ENCODE results near the gene PPARD. TPM values are rescaled to one million over a fixed set of nuclear protein-coding genes. Genes with fewer than 3 reads are reported as not detected.
"Not testable (repeated sequence)": the region's sequence is repeated elsewhere in the genome, so short reads cannot be mapped to it uniquely, and the experiment has no call there.

The PPARD gene
- total and polyA plus RNA-seq, 2 experiments from 2014 or later: 17.1 to 34.0 TPM

DNA sequence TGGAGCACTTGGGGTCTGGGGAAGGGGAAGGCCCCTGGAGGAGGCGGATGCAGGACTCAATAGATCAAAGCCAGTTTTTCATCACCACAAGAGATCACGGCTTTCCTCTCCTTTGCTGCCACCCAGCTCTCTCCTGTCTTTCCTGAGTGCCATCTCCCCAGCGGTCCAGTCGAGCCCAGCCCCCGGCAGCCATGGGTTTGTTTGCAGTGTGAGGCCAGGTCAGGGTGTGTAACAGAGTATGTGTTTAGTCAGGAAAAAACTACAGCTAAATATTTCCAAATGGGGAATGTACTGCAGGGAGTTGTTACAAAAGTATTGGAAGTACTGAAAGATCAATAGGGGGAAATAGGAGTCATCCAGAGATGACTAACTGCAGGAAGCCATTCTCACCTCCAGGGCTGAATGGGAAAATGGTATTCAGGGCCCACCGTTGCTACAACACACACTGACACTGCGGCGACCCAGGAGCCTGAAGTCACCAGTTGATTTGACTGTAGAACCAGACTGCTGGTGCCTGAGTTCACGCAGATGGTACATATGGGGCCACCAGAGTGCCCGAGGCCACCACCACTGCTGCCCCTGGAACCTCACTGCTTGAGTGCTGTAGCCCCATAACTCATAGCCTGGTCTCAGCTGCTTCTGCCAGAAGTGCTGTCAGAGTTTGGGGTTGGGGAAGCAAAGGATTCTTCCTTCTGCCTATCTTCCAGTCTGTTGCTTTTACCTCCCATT, 86.2 kb downstream of the PPARD start:
- H3K27me3 ChIP-seq: no peaks in the 10 kb centered on the region
- H3K4me1 ChIP-seq (ENCODE audit: low read depth): no peaks in the 10 kb centered on the region
- H3K9me3 ChIP-seq (ENCODE audit: low read depth): no peaks in the 10 kb centered on the region
- DNase-seq (ENCODE audit: low read depth in 1 of 2, low spot score in 1 of 2): no peak
- H3K27ac ChIP-seq: no peak overlapping the region
- no peak overlapping the region for H3K4me3 ChIP-seq
- H3K36me3 ChIP-seq: no peaks in the 10 kb centered on the region
- TF ChIP-seq, protein P1, sequence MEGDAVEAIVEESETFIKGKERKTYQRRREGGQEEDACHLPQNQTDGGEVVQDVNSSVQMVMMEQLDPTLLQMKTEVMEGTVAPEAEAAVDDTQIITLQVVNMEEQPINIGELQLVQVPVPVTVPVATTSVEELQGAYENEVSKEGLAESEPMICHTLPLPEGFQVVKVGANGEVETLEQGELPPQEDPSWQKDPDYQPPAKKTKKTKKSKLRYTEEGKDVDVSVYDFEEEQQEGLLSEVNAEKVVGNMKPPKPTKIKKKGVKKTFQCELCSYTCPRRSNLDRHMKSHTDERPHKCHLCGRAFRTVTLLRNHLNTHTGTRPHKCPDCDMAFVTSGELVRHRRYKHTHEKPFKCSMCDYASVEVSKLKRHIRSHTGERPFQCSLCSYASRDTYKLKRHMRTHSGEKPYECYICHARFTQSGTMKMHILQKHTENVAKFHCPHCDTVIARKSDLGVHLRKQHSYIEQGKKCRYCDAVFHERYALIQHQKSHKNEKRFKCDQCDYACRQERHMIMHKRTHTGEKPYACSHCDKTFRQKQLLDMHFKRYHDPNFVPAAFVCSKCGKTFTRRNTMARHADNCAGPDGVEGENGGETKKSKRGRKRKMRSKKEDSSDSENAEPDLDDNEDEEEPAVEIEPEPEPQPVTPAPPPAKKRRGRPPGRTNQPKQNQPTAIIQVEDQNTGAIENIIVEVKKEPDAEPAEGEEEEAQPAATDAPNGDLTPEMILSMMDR (IDR thresholded peaks at IDR 0.05; ENCODE audit: low read depth, low read length): no peak

DNA sequence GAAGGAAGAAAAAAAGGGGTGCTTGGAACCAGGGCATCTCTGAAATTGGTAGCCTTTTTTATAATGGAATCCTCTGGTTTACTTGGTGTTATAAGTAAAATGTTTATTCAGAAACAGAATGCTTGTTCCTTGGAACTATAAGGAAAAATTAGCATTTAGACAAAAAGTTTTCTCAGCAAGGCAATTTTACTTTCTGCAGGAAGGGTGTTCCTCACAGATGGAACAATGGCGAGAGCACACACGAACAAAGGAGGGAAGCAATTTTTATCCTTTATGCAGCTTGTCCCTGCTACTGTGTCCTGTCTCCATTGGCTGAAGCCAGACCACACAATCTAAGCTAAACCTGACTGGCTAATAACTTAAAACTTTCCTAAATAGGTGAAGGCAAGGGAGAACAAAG, 87.1 kb downstream of the PPARD start:
- H3K4me3 ChIP-seq: no peak overlapping the region
- no peaks in the 10 kb centered on the region for H3K9me3 ChIP-seq (ENCODE audit: low read depth)
- no peaks in the 10 kb centered on the region for H3K36me3 ChIP-seq
- no peaks in the 10 kb centered on the region for H3K4me1 ChIP-seq (ENCODE audit: low read depth)
- no peak for DNase-seq (ENCODE audit: low read depth in 1 of 2, low spot score in 1 of 2)
- no peak overlapping the region for H3K27ac ChIP-seq
- no peaks in the 10 kb centered on the region for H3K27me3 ChIP-seq
- TF ChIP-seq, protein P1 (IDR thresholded peaks at IDR 0.05; ENCODE audit: low read depth, low read length): no peak

DNA sequence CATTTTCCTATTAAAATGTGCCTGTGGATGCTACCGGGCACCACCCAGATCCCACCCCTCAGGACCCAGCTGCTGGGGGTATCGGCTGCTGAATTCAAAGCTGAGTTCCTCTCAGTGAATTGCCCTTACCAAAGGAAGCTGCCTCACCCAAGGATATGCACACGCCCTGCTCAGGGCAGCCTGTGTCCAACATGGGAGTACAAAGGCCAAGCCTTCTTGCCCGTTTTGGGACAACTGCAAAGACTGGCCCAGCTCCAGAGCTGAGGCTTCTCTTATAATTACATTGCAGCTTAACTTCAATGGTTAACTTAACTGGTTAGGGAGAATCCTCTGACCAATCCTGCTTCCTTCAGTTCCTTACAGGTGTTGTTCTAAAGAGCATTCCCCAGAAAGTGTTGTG, 89.9 kb downstream of the PPARD start:
- TF ChIP-seq, protein P1 (IDR thresholded peaks at IDR 0.05; ENCODE audit: low read depth, low read length): no peak
- no peaks in the 10 kb centered on the region for H3K36me3 ChIP-seq
- H3K9me3 ChIP-seq (ENCODE audit: low read depth): no peaks in the 10 kb centered on the region
- no peaks in the 10 kb centered on the region for H3K4me1 ChIP-seq (ENCODE audit: low read depth)
- H3K4me3 ChIP-seq: no peak overlapping the region
- H3K27ac ChIP-seq: no peak overlapping the region
- no peak for DNase-seq (ENCODE audit: low read depth in 1 of 2, low spot score in 1 of 2)
- H3K27me3 ChIP-seq: no peaks in the 10 kb centered on the region

DNA sequence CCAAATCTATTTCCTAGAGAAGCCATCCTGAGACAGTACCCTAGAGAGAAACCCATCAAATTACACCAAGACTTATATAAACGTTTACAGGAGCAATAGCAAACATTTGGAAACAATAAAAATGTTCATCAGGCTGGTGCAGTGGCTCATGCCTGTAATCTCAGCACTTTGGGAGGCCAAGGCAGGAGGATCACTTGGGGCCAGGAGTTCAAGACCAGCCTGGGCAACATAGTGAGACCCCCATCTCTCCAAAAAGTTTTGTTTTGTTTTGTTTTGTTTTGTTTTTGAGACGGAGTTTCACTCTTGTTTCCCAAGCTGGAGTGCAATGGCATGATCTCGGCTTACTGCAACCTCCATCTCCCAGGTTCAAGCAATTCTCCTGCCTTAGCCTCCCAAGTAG, 90.3 kb downstream of the PPARD start:
- not testable (repeated sequence) for H3K27me3 ChIP-seq; DNase-seq (ENCODE audit: low read depth in 1 of 2, low spot score in 1 of 2); H3K36me3 ChIP-seq; H3K4me3 ChIP-seq; H3K4me1 ChIP-seq (ENCODE audit: low read depth); H3K27ac ChIP-seq; H3K9me3 ChIP-seq (ENCODE audit: low read depth)

DNA sequence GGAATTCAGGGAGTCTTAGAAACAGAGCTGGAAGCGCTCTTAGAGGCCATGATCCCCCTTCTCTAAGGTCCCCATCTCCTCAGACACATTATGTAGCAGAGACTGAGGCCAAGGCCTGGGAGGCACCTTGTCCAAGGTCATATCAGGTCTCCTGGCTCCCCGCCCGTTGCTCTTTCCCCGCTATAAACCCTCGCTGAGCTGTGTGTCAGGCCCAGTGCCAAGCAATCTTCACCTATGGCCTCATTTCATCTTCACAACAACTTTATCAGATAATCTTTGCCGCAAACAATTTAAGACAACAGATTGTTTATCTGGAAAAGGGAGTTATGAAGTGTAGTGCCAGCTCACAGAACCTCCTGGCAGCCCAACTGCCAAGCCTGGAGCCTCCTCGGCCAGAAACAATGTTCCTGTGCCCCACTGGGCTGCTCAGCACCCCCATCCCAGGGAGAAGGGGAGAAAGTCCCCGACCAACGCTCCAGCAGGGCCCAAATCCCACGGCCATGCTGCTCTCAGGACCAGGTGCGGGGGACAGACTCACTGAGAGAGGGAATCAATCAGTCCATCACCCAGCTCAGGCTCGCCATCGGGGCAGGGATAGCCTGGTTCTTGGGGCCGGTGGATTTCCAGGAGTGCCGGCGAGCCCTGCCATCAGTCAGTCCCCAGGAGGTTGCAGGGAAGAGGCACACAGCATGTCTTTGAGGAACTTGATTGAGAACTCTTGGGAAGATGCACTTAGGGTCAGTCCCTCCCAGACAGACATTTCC, 92.9 kb downstream of the PPARD start:
- H3K9me3 ChIP-seq (ENCODE audit: low read depth): no peaks in the 10 kb centered on the region
- TF ChIP-seq, protein P1 (IDR thresholded peaks at IDR 0.05; ENCODE audit: low read depth, low read length): no peak
- H3K4me1 ChIP-seq (ENCODE audit: low read depth): no peaks in the 10 kb centered on the region
- no peaks in the 10 kb centered on the region for H3K36me3 ChIP-seq
- no peak for DNase-seq (ENCODE audit: low read depth in 1 of 2, low spot score in 1 of 2)
- H3K27ac ChIP-seq: no peak overlapping the region
- no peak overlapping the region for H3K4me3 ChIP-seq
- H3K27me3 ChIP-seq: no peaks in the 10 kb centered on the region

All from cardiac muscle cell (in vitro differentiated cells and primary cell).